HFFc6 (cell line): ENCODE results near the gene ATP1B4. TPM values are rescaled to one million over a fixed set of nuclear protein-coding genes. Genes with fewer than 3 reads are reported as not detected.

Source experiments
- DNase-seq: peaks from one replicate; pipeline ENCODE4 v3.0.0-alpha.2; 2018
- H3K27ac Mint-ChIP-seq: 2 replicates; pipeline ENCODE4 v1.8.0; 2020; ENCODE audit warnings: mild to moderate bottlenecking, mixed read lengths
- H3K27me3 Mint-ChIP-seq: 2 replicates; pipeline ENCODE4 v1.8.0; 2021; ENCODE audit warnings: mild to moderate bottlenecking, moderate library complexity, mixed read lengths; ENCODE audit not compliant: insufficient read depth
- H3K36me3 Mint-ChIP-seq: 2 replicates; pipeline ENCODE4 v1.8.0; 2021; ENCODE audit warnings: low read depth, mixed read lengths
- H3K4me1 Mint-ChIP-seq: 2 replicates; pipeline ENCODE4 v1.8.0; 2020; ENCODE audit warnings: low read depth, mixed read lengths
- H3K4me3 Mint-ChIP-seq: 2 replicates; pipeline ENCODE4 v1.8.0; 2020; ENCODE audit warnings: mild to moderate bottlenecking, moderate library complexity, mixed read lengths
- H3K9me3 Mint-ChIP-seq: 2 replicates; pipeline ENCODE4 v1.8.0; 2020; ENCODE audit warnings: mild to moderate bottlenecking, mixed read lengths
- CTCF ChIP-seq: fragments of 200-600 bp; sonication (generic); IDR thresholded peaks from 2 replicates; pipeline ENCODE4 v1.5.0; 2021; ENCODE audit warnings: antibody characterized with exemption, mild to moderate bottlenecking
- total RNA-seq, 6 experiments: library from RNA; stranded (reverse); fragmentation: NEBNext Ultra II Directional; extraction: Animal tissue kit (Norgen Biotek cat#: 25700); gene quantifications; 2 replicates in 1 of 6; 3 replicates in 5 of 6; pipeline ENCODE4 v1.2.3, GENCODE V29; 2021

ATP1B4 gene
- total RNA-seq, 6 experiments from 2014 or later = not detected

GRCh38 chrX:120350450-120351138 is 11.3 kb upstream of the ATP1B4 start:
- no peaks in the 10 kb centered on the region for H3K36me3 Mint-ChIP-seq
- no peak overlapping the region for H3K4me3 Mint-ChIP-seq
- H3K9me3 Mint-ChIP-seq = no peaks in the 10 kb centered on the region
- no peak overlapping the region for H3K27ac Mint-ChIP-seq
- no peak for TF ChIP-seq CTCF
- no peak for DNase-seq
- H3K27me3 Mint-ChIP-seq = peaks cover 7% of the 10 kb centered on the region; the same call in 1 of the 2 replicates
- H3K4me1 Mint-ChIP-seq = no peaks in the 10 kb centered on the region

GRCh38 chrX:120356084-120356483 is 5.8 kb upstream of the ATP1B4 start:
- DNase-seq = no peak
- Mint-ChIP-seq H3K27ac (no peak overlapping the region), H3K27me3 (peaks cover 4% of the 10 kb centered on the region; the same call in 1 of the 2 replicates), H3K9me3 (no peaks in the 10 kb centered on the region), H3K4me3 (no peak overlapping the region), H3K4me1 (no peaks in the 10 kb centered on the region), H3K36me3 (no peaks in the 10 kb centered on the region)
- no peak for TF ChIP-seq CTCF

DNA sequence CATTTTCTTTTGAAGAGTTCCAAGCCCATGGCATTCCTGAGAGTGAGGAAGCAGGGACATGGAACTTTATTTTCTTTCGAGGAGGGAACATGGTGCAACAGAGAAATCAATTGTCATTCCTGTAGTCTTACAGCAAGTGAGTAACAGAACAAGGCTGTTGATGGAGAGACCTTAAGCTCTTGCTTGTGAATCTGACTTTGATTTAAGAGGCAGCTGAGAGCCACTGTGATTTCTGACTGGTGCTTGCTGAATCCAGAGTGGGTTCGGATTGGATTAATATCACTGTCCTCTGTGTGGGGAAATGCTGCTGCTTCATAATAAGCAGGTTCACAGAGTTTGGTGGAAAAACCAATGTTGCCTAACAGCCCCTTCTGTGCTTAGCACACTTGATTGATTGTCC is 4.7 kb upstream of the ATP1B4 start:
- no peak for DNase-seq
- Mint-ChIP-seq H3K27ac (no peak overlapping the region), H3K4me3 (no peak overlapping the region)

DNA sequence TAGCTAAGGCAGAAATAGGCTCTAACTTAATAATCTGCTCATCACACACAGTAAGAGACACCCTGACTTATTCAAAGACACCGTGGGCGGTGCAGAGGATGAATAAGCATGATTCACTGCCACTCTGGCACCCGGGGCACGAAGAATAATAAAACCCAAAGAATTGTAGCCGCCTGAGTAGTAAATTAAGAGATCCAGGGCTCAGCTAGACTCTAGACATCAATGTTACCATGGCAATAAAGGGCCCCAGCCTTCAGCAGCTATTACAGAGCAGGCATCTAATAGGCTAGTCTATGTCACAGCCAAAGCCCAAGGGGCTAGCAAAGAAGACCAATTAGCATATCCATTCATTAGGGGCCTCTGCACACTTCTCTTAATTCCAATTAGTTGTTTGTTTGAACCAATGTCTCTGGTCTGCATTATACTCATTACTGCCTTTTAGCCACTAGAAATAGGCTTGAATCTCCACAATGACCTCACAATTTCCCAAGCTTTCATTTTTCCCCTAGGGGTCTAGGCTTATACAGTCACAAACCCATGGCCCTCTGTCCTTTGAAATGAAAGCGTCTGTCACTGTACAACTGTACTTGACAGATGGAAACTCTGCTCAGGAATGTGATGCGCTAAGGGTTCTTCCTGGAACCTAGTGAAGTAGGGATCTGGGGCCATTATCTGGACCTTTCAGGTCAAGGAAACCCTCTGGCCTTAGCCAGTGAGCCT is 3.0 kb upstream of the ATP1B4 start:
- TF ChIP-seq CTCF = no peak
- H3K36me3 Mint-ChIP-seq = no peaks in the 10 kb centered on the region
- no peak overlapping the region for H3K4me3 Mint-ChIP-seq
- no peak overlapping the region for H3K27ac Mint-ChIP-seq
- peaks cover 11% of the 10 kb centered on the region for H3K27me3 Mint-ChIP-seq
- DNase-seq = peak; percentile 0
- no peaks in the 10 kb centered on the region for H3K4me1 Mint-ChIP-seq
- no peaks in the 10 kb centered on the region for H3K9me3 Mint-ChIP-seq

More for the DNA sequence above, 4.7 kb upstream of the ATP1B4 start:
- Mint-ChIP-seq H3K4me1 (no peaks in the 10 kb centered on the region), H3K36me3 (no peaks in the 10 kb centered on the region), H3K27me3 (peaks cover 9% of the 10 kb centered on the region), H3K9me3 (no peaks in the 10 kb centered on the region)
- TF ChIP-seq CTCF = no peak

DNA sequence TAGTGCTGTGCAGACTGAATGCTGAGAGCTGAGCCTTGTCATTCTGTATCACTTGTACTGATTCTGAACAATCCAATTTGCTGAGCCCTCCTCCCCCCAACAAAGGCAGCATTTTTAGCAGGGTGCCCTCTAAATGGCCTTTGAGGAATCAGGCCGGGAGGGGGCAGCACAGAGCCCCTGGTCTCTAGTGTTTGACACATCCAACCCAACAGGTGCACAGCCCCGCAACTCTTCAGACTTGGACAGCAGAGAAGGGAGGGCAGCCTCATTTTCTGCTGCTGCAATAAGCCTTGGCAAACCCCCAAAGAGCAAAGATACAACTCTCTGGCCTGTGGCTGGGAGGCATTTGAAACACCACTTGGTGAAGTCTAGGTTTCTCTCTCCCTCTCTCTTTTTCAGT is 3.4 kb downstream of the ATP1B4 start:
- DNase-seq = no peak
- Mint-ChIP-seq H3K27me3 (peaks cover 10% of the 10 kb centered on the region), H3K4me3 (no peak overlapping the region), H3K27ac (no peak overlapping the region), H3K36me3 (no peaks in the 10 kb centered on the region), H3K4me1 (no peaks in the 10 kb centered on the region), H3K9me3 (no peaks in the 10 kb centered on the region)
- peak; percentile 66 for TF ChIP-seq CTCF
